SJCRH30 (cell line): ENCODE measurements around the gene TROAP. TPM values are rescaled to one million over a fixed set of nuclear protein-coding genes. Genes with fewer than 3 reads are reported as not detected.
"Not testable (repeated sequence)": the region's sequence is repeated elsewhere in the genome, so short reads cannot be mapped to it uniquely, and the experiment has no call there.

Experiments used
- DNase-seq, 2 experiments: peaks; one replicate each; pipeline ENCODE4 v3.0.0-alpha.2; 2015 to 2020
- H3K27ac ChIP-seq: fragments of 250-450 bp; sonication (Bioruptor Pico); 2 replicates; pipeline ENCODE4 v1.5.1; 2020; ENCODE audit warnings: mild to moderate bottlenecking, moderate library complexity
- H3K27me3 ChIP-seq: fragments of 250-450 bp; sonication (Bioruptor Pico); 2 replicates; pipeline ENCODE4 v1.5.1; 2020; ENCODE audit warnings: mild to moderate bottlenecking, moderate library complexity
- H3K36me3 ChIP-seq: fragments of 250-450 bp; sonication (Bioruptor Pico); 2 replicates; pipeline ENCODE4 v1.5.1; 2020; ENCODE audit warnings: mild to moderate bottlenecking, moderate library complexity
- H3K4me1 ChIP-seq: fragments of 250-450 bp; sonication (Bioruptor Pico); 2 replicates; pipeline ENCODE4 v1.5.1; 2020; ENCODE audit warnings: mild to moderate bottlenecking, moderate library complexity
- H3K4me3 ChIP-seq: fragments of 250-450 bp; sonication (Bioruptor Pico); 2 replicates; pipeline ENCODE4 v1.5.1; 2020; ENCODE audit warnings: mild to moderate bottlenecking, moderate library complexity
- H3K9me3 ChIP-seq: fragments of 250-450 bp; sonication (Bioruptor Pico); replicated peaks from 2 replicates; pipeline ENCODE4 v1.5.1; 2020; ENCODE audit warnings: mild to moderate bottlenecking, moderate library complexity
- total RNA-seq: library from RNA; depleted of rRNA; stranded (reverse); fragments of >200 nt; shearing (Covaris generic); gene quantifications from 2 replicates; pipeline ENCODE4 v1.2.3, GENCODE V29; 2014

Gene TROAP
- total RNA-seq, 1 experiment from 2014 or later = 87.0 TPM

GRCh38 chr12:49305762-49306510 lies 17.1 kb upstream of the TROAP start:
- no peaks in the 10 kb centered on the region for H3K9me3 ChIP-seq
- DNase-seq = no peak
- H3K36me3 ChIP-seq = no peaks in the 10 kb centered on the region
- no peak overlapping the region for H3K27ac ChIP-seq
- no peak overlapping the region for H3K4me3 ChIP-seq
- peaks cover 14% of the 10 kb centered on the region for H3K4me1 ChIP-seq
- H3K27me3 ChIP-seq = no peaks in the 10 kb centered on the region

GRCh38 chr12:49309386-49309785 lies 13.7 kb upstream of the TROAP start:
- Histone ChIP-seq H3K27me3 (no peaks in the 10 kb centered on the region), H3K4me1 (peaks cover 3% of the 10 kb centered on the region), H3K36me3 (no peaks in the 10 kb centered on the region), H3K9me3 (no peaks in the 10 kb centered on the region), H3K4me3 (no peak overlapping the region), H3K27ac (no peak overlapping the region)
- no peak for DNase-seq

- not testable (repeated sequence) for DNase-seq, H3K27me3 ChIP-seq, H3K9me3 ChIP-seq, H3K4me1 ChIP-seq, H3K27ac ChIP-seq, H3K4me3 ChIP-seq, H3K36me3 ChIP-seq
Observed at GRCh38 chr12:49310451-49311000, 12.5 kb upstream of the TROAP start.

- no peaks in the 10 kb centered on the region for H3K27me3 ChIP-seq
- DNase-seq = no peak
- no peak overlapping the region for H3K4me3 ChIP-seq
- no peak overlapping the region for H3K27ac ChIP-seq
- H3K9me3 ChIP-seq = no peaks in the 10 kb centered on the region
- H3K4me1 ChIP-seq = no peaks in the 10 kb centered on the region
- no peaks in the 10 kb centered on the region for H3K36me3 ChIP-seq
Observed at GRCh38 chr12:49314811-49315210, 8.2 kb upstream of the TROAP start.

GRCh38 chr12:49317118-49317517 lies 5.9 kb upstream of the TROAP start:
- not testable (repeated sequence) for H3K9me3 ChIP-seq, H3K27me3 ChIP-seq, H3K4me1 ChIP-seq, DNase-seq, H3K27ac ChIP-seq, H3K4me3 ChIP-seq, H3K36me3 ChIP-seq

- H3K4me3 ChIP-seq, H3K36me3 ChIP-seq, H3K9me3 ChIP-seq, H3K27ac ChIP-seq, DNase-seq, H3K27me3 ChIP-seq, H3K4me1 ChIP-seq: not testable (repeated sequence)
Observed at GRCh38 chr12:49320411-49321103, 2.5 kb upstream of the TROAP start.

- peaks cover 11% of the 10 kb centered on the region for H3K36me3 ChIP-seq
- DNase-seq = no peak
- H3K27ac ChIP-seq = peak overlapping the region; percentile 67
- H3K4me3 ChIP-seq = peak overlapping the region; percentile 78
- no peaks in the 10 kb centered on the region for H3K27me3 ChIP-seq
- H3K9me3 ChIP-seq = no peaks in the 10 kb centered on the region
- H3K4me1 ChIP-seq = peaks cover 10% of the 10 kb centered on the region; the same call in 1 of the 2 replicates
Observed at GRCh38 chr12:49322367-49322707, 718 bp upstream of the TROAP start.

GRCh38 chr12:49323524-49324097 lies 556 bp downstream of the TROAP start:
- peak overlapping the region; percentile 67 for H3K27ac ChIP-seq
- peaks cover 10% of the 10 kb centered on the region; the same call in 1 of the 2 replicates for H3K4me1 ChIP-seq
- H3K27me3 ChIP-seq = no peaks in the 10 kb centered on the region
- peaks cover 16% of the 10 kb centered on the region for H3K36me3 ChIP-seq
- peak overlapping the region; percentile 78 for H3K4me3 ChIP-seq
- H3K9me3 ChIP-seq = no peaks in the 10 kb centered on the region
- DNase-seq = no peak

- Histone ChIP-seq H3K4me3 (no peak overlapping the region), H3K27ac (no peak overlapping the region), H3K4me1 (peaks cover 10% of the 10 kb centered on the region; the same call in 1 of the 2 replicates), H3K36me3 (peaks cover 32% of the 10 kb centered on the region), H3K9me3 (no peaks in the 10 kb centered on the region), H3K27me3 (no peaks in the 10 kb centered on the region)
- no peak for DNase-seq
Observed at GRCh38 chr12:49325606-49326005, 2.6 kb downstream of the TROAP start.

GRCh38 chr12:49327368-49327767 lies 4.3 kb downstream of the TROAP start:
- Histone ChIP-seq H3K4me3 (no peak overlapping the region), H3K9me3 (no peaks in the 10 kb centered on the region), H3K4me1 (0 out of 2 replicates have a peak, but pooled peaks cover 5% of the 10 kb centered on the region), H3K27ac (no peak overlapping the region), H3K36me3 (peaks cover 39% of the 10 kb centered on the region), H3K27me3 (no peaks in the 10 kb centered on the region)
- no peak for DNase-seq

GRCh38 chr12:49327887-49328286 lies 4.8 kb downstream of the TROAP start:
- DNase-seq = no peak
- no peak overlapping the region for H3K27ac ChIP-seq
- H3K27me3 ChIP-seq = no peaks in the 10 kb centered on the region
- H3K36me3 ChIP-seq = peaks cover 39% of the 10 kb centered on the region
- H3K9me3 ChIP-seq = no peaks in the 10 kb centered on the region
- no peak overlapping the region for H3K4me3 ChIP-seq
- H3K4me1 ChIP-seq = 0 out of 2 replicates have a peak, but pooled peaks cover 5% of the 10 kb centered on the region

GRCh38 chr12:49328816-49329215 lies 5.8 kb downstream of the TROAP start:
- no peak for DNase-seq
- H3K4me3 ChIP-seq = no peak overlapping the region
- H3K27ac ChIP-seq = no peak overlapping the region
- H3K9me3 ChIP-seq = no peaks in the 10 kb centered on the region
- H3K36me3 ChIP-seq = peaks cover 39% of the 10 kb centered on the region
- no peaks in the 10 kb centered on the region for H3K27me3 ChIP-seq
- 0 out of 2 replicates have a peak, but pooled peaks cover 5% of the 10 kb centered on the region for H3K4me1 ChIP-seq

GRCh38 chr12:49330032-49330619 lies 7.1 kb downstream of the TROAP start:
- Histone ChIP-seq H3K9me3 (no peaks in the 10 kb centered on the region), H3K4me1 (peaks cover 3% of the 10 kb centered on the region; the same call in 1 of the 2 replicates), H3K27ac (no peak overlapping the region), H3K36me3 (peaks cover 39% of the 10 kb centered on the region), H3K27me3 (no peaks in the 10 kb centered on the region), H3K4me3 (no peak overlapping the region)
- no peak for DNase-seq

- DNase-seq = no peak
- Histone ChIP-seq H3K27me3 (no peaks in the 10 kb centered on the region), H3K9me3 (no peaks in the 10 kb centered on the region), H3K36me3 (peaks cover 36% of the 10 kb centered on the region), H3K4me1 (peaks cover 7% of the 10 kb centered on the region; the same call in 1 of the 2 replicates), H3K4me3 (no peak overlapping the region), H3K27ac (no peak overlapping the region)
Observed at GRCh38 chr12:49330631-49331379, 7.8 kb downstream of the TROAP start.
